Neural crest cell (in vitro differentiated cells): Measurements from ENCODE around the gene GNAQ. TPM values are rescaled to one million over a fixed set of nuclear protein-coding genes. Genes with fewer than 3 reads are reported as not detected.
A peak's percentile ranks its signal among the peaks of the same experiment; 100 is the strongest.

ENCODE experiments used
- DNase-seq: peaks from one replicate; pipeline ENCODE4 v3.0.0; 2021; ENCODE audit warnings: low read depth, mixed read lengths, low spot score
- H3K27ac Mint-ChIP-seq: one replicate; pipeline ENCODE4 v1.8.0; 2021; ENCODE audit warnings: mild to moderate bottlenecking, mixed read lengths; ENCODE audit not compliant: unreplicated experiment
- H3K27me3 Mint-ChIP-seq: 2 replicates; pipeline ENCODE4 v1.8.0; 2021; ENCODE audit warnings: low read depth, mild to moderate bottlenecking, mixed read lengths
- H3K36me3 Mint-ChIP-seq: 2 replicates; pipeline ENCODE4 v1.8.0; 2021; ENCODE audit warnings: low read depth, mild to moderate bottlenecking, mixed read lengths
- H3K4me1 Mint-ChIP-seq: 2 replicates; pipeline ENCODE4 v1.8.0; 2021; ENCODE audit warnings: mixed read lengths
- H3K4me3 Mint-ChIP-seq: one replicate; pipeline ENCODE4 v1.8.0; 2021; ENCODE audit warnings: mild to moderate bottlenecking, mixed read lengths
- H3K9me3 Mint-ChIP-seq: 2 replicates; pipeline ENCODE4 v1.8.0; 2021; ENCODE audit warnings: mixed read lengths
- CTCF ChIP-seq: fragments of 200-600 bp; sonication (generic); conservative IDR thresholded peaks from 2 replicates; pipeline ENCODE4 v1.5.0; 2021; ENCODE audit warnings: antibody characterized with exemption, mild to moderate bottlenecking
- total RNA-seq: library from RNA; stranded (reverse); gene quantifications from 2 replicates; pipeline ENCODE4 v1.2.1, GENCODE V29; 2021

GNAQ gene
- total RNA-seq, 1 donor from 2014 or later, result 53.3 TPM

- peak overlapping the region; percentile 97 for H3K4me3 Mint-ChIP-seq
- H3K27me3 Mint-ChIP-seq, result no peaks in the 10 kb centered on the region
- H3K9me3 Mint-ChIP-seq, result no peaks in the 10 kb centered on the region
- peak; percentile 52 for DNase-seq
- no peaks in the 10 kb centered on the region for H3K36me3 Mint-ChIP-seq
- peaks cover 61% of the 10 kb centered on the region for H3K4me1 Mint-ChIP-seq
- no peak for TF ChIP-seq CTCF
- H3K27ac Mint-ChIP-seq, result peak overlapping the region; percentile 95
Observed at GRCh38 chr9:78030553-78031443, 813 bp downstream of the GNAQ start.

- Mint-ChIP-seq H3K4me1 (peaks cover 63% of the 10 kb centered on the region), H3K27me3 (no peaks in the 10 kb centered on the region), H3K27ac (peak overlapping the region; percentile 95), H3K36me3 (no peaks in the 10 kb centered on the region), H3K4me3 (peak overlapping the region; percentile 97), H3K9me3 (no peaks in the 10 kb centered on the region)
- TF ChIP-seq CTCF, result no peak
- DNase-seq, result no peak
Observed at GRCh38 chr9:78030296-78030552, 1.4 kb downstream of the GNAQ start.

GRCh38 chr9:78029551-78030295 is 1.9 kb downstream of the GNAQ start:
- Mint-ChIP-seq H3K36me3 (no peaks in the 10 kb centered on the region), H3K9me3 (no peaks in the 10 kb centered on the region), H3K4me1 (peaks cover 60% of the 10 kb centered on the region), H3K27me3 (no peaks in the 10 kb centered on the region), H3K4me3 (peak overlapping the region; percentile 97), H3K27ac (peak overlapping the region; percentile 95)
- DNase-seq, result no peak
- no peak for TF ChIP-seq CTCF

GRCh38 chr9:78028926-78029325 is 2.7 kb downstream of the GNAQ start:
- H3K4me1 Mint-ChIP-seq, result peaks cover 59% of the 10 kb centered on the region
- TF ChIP-seq CTCF, result no peak
- no peaks in the 10 kb centered on the region for H3K27me3 Mint-ChIP-seq
- no peaks in the 10 kb centered on the region for H3K9me3 Mint-ChIP-seq
- peak overlapping the region; percentile 97 for H3K4me3 Mint-ChIP-seq
- no peaks in the 10 kb centered on the region for H3K36me3 Mint-ChIP-seq
- no peak overlapping the region for H3K27ac Mint-ChIP-seq
- no peak for DNase-seq

GRCh38 chr9:78026947-78027346 is 4.7 kb downstream of the GNAQ start:
- H3K4me3 Mint-ChIP-seq, result peak overlapping the region; percentile 47
- H3K4me1 Mint-ChIP-seq, result peaks cover 66% of the 10 kb centered on the region
- no peaks in the 10 kb centered on the region for H3K36me3 Mint-ChIP-seq
- no peak overlapping the region for H3K27ac Mint-ChIP-seq
- DNase-seq, result no peak
- no peak for TF ChIP-seq CTCF
- no peaks in the 10 kb centered on the region for H3K9me3 Mint-ChIP-seq
- H3K27me3 Mint-ChIP-seq, result no peaks in the 10 kb centered on the region
